Left colon (tissue), 2 donors: Measurements from ENCODE around the gene SPARCL1. TPM values are rescaled to one million over a fixed set of nuclear protein-coding genes. Genes with fewer than 3 reads are reported as not detected.

Experiments
- ATAC-seq: fragments of 200-7000 bp; cut with Tn5 transposase; one replicate; pipeline ENCODE4 v1.9.1; 2020; ENCODE audit warnings: mild to moderate bottlenecking, moderate library complexity
- DNase-seq, 2 donors: peaks; one replicate each; pipeline ENCODE4 v3.0.0-alpha.2; 2020
- intact Hi-C, 2 donors: fragments of 100-400 bp; cut with DNase I in 1 of 2; cut with micrococcal nuclease in 1 of 2; formaldehyde crosslinking; loops; one replicate each; pipeline versions ENCODE4 v1.11.2 to v1.14.0; 2022; cut with DNase I, micrococcal nuclease
- total RNA-seq, 2 donors: library from RNA; stranded (reverse); fragmentation: NEBNext Ultra II Directional; extraction: Animal tissue kit (Norgen Biotek cat#: 25700); gene quantifications; one replicate each; pipeline ENCODE4 v1.2.1, GENCODE V29; 2021
- donor health status: DM: no; HTN: no; CAD: no.
- donor health status: DM: yes; HTN: yes; CAD: no.

The SPARCL1 gene
- total RNA-seq, 2 donors from 2014 or later: 31.8 to 97.8 TPM

GRCh38 chr4:87542734-87543312 is 13.6 kb upstream of the SPARCL1 start:
- DNase-seq (no peak), ATAC-seq (no peak)
- intact Hi-C loops: loop anchor here in 1 of 2 donors (5.0 kb wide), 1 partner anchor 294 kb away; no protein-coding TSS in a partner anchor

GRCh38 chr4:87541956-87542709 is 13.0 kb upstream of the SPARCL1 start:
- ATAC-seq: no peak
- DNase-seq: no peak
- intact Hi-C loops: loop anchor here in 1 of 2 donors (5.0 kb wide), 1 partner anchor 295 kb away; no protein-coding TSS in a partner anchor

- DNase-seq (no peak), ATAC-seq (no peak)
- intact Hi-C loops: loop anchor here in 1 of 2 donors (5.0 kb wide), 1 partner anchor 296 kb away; no protein-coding TSS in a partner anchor
Measured at GRCh38 chr4:87541521-87541920, 12.3 kb upstream of the SPARCL1 start.

- DNase-seq (peak in 1 of 2 donors; percentile 41), ATAC-seq (no peak)
- intact Hi-C loops: loop anchor here in 1 of 2 donors (5.0 kb wide), 1 partner anchor 297 kb away; no protein-coding TSS in a partner anchor
Measured at GRCh38 chr4:87540146-87541058, 11.2 kb upstream of the SPARCL1 start.

- intact Hi-C loops: loop anchor here in 1 of 2 donors (10.0 kb wide), 1 partner anchor 472 kb away; the partner anchor contains the start of gene PKD2
- ATAC-seq: no peak
Measured at GRCh38 chr4:87532907-87533306, 3.7 kb upstream of the SPARCL1 start.

GRCh38 chr4:87532109-87532508 is 2.9 kb upstream of the SPARCL1 start:
- ATAC-seq (no peak), DNase-seq (no peak)
- intact Hi-C loops: loop anchor here in 1 of 2 donors (10.0 kb wide), 1 partner anchor 473 kb away; the partner anchor contains the start of gene PKD2

More at GRCh38 chr4:87532907-87533306, 3.7 kb upstream of the SPARCL1 start:
- DNase-seq: no peak

- intact Hi-C loops: loop anchor here in 1 of 2 donors (10.0 kb wide), 1 partner anchor 473 kb away; the partner anchor contains the start of gene PKD2
- no peak for DNase-seq
- ATAC-seq: no peak
Measured at GRCh38 chr4:87531621-87532020, 2.4 kb upstream of the SPARCL1 start.

GRCh38 chr4:87530868-87531267 is 1.7 kb upstream of the SPARCL1 start:
- DNase-seq (peak; percentile 24 to 71), ATAC-seq (peak; percentile 16)
- intact Hi-C loops: loop anchor here in 1 of 2 donors (10.0 kb wide), 1 partner anchor 474 kb away; the partner anchor contains the start of gene PKD2

- intact Hi-C loops: loop anchor here in 1 of 2 donors (10.0 kb wide), 1 partner anchor 475 kb away; the partner anchor contains the start of gene PKD2
- ATAC-seq: no peak
- DNase-seq: no peak
Measured at GRCh38 chr4:87530229-87530628, 1.1 kb upstream of the SPARCL1 start.

- intact Hi-C loops: no loop called here
- ATAC-seq: no peak
- no peak for DNase-seq
Measured at GRCh38 chr4:87527431-87528220, 1.6 kb downstream of the SPARCL1 start.

GRCh38 chr4:87525636-87526295 is 3.4 kb downstream of the SPARCL1 start:
- no peak for ATAC-seq
- DNase-seq: no peak
- intact Hi-C loops: no loop called here

GRCh38 chr4:87524456-87524855 is 4.7 kb downstream of the SPARCL1 start:
- intact Hi-C loops: no loop called here
- DNase-seq (no peak), ATAC-seq (no peak)

- no peak for ATAC-seq
- intact Hi-C loops: no loop called here
Measured at GRCh38 chr4:87523307-87523706, 5.9 kb downstream of the SPARCL1 start.

GRCh38 chr4:87521757-87522374 is 7.3 kb downstream of the SPARCL1 start:
- ATAC-seq (no peak), DNase-seq (no peak)
- intact Hi-C loops: no loop called here

More at GRCh38 chr4:87523307-87523706, 5.9 kb downstream of the SPARCL1 start:
- DNase-seq: no peak

- ATAC-seq (no peak), DNase-seq (no peak)
- intact Hi-C loops: no loop called here
Measured at GRCh38 chr4:87521319-87521718, 7.9 kb downstream of the SPARCL1 start.

GRCh38 chr4:87517621-87518020 is 11.6 kb downstream of the SPARCL1 start:
- no peak for ATAC-seq
- intact Hi-C loops: no loop called here
- no peak for DNase-seq

GRCh38 chr4:87516683-87517082 is 12.5 kb downstream of the SPARCL1 start:
- DNase-seq (no peak), ATAC-seq (no peak)
- intact Hi-C loops: no loop called here
